ENCODE measurements around the gene WDR38. TPM values are rescaled to one million over a fixed set of nuclear protein-coding genes. Genes with fewer than 3 reads are reported as not detected.

Gene WDR38
- total RNA-seq, 1 experiment from 2014 or later = not detected

DNA sequence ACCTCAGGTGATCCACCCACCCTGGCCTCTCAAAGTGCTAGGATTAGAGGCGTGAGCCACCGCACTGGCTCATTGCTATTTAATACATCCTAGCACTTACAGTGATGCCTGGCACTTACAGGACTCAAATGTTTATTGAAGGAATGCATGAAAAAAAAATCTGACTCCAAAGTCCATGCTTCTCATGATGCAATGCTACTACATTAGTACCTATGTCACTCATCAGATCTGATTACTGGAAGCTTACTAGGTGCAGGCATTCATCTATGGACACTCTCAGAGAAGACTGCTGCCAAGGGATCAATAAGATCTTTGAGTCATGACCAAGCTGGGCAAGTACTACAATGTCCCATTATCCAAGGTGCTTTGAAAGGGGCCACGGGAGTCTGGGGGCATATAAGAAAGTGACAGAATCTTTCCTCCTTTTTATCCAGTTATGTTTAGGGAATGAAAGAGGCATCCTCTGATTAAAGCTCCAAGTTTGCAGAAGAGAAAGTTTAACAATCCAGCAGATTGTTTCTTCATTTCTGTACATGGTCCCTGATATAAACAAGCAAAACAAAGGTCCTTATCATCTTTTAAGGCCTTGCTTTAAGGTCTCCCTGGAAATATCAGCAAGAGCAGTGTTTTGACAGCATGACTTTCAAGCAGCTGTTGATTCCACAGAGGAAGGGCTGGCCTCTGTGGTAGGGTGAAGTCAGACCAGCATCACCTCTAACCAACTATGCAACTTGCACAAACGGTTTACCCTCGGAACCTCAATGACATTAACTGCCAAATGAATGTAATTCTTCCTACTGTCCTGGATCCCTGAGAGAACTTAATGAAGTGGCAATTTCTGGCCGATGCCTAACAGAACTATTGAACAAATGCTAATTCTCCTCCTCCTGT is 44.6 kb downstream of the WDR38 start:
- TF ChIP-seq, protein P1, sequence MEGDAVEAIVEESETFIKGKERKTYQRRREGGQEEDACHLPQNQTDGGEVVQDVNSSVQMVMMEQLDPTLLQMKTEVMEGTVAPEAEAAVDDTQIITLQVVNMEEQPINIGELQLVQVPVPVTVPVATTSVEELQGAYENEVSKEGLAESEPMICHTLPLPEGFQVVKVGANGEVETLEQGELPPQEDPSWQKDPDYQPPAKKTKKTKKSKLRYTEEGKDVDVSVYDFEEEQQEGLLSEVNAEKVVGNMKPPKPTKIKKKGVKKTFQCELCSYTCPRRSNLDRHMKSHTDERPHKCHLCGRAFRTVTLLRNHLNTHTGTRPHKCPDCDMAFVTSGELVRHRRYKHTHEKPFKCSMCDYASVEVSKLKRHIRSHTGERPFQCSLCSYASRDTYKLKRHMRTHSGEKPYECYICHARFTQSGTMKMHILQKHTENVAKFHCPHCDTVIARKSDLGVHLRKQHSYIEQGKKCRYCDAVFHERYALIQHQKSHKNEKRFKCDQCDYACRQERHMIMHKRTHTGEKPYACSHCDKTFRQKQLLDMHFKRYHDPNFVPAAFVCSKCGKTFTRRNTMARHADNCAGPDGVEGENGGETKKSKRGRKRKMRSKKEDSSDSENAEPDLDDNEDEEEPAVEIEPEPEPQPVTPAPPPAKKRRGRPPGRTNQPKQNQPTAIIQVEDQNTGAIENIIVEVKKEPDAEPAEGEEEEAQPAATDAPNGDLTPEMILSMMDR (IDR thresholded peaks at IDR 0.05; ENCODE audit: insufficient read depth in 1 of 2, low read depth in 1 of 2, low read length in 1 of 2, severe bottlenecking in 1 of 2, unreplicated experiment in 1 of 2) = no peak
- H3K4me1 Mint-ChIP-seq (ENCODE audit: low read depth, unreplicated experiment) = no peaks in the 10 kb centered on the region
- CTCF ChIA-PET = interaction anchor here (0.8 to 1.2 kb wide), 3 partner anchors 45 to 393 kb away, joined by 3 to 4 read pairs (median 3); partner anchors contain the start of genes NR6A1 and WDR38
- no peaks in the 10 kb centered on the region for H3K9me3 Mint-ChIP-seq (ENCODE audit: unreplicated experiment)
- H3K27me3 ChIP-seq (replicated peaks; ENCODE audit: control insufficient read depth, insufficient read depth, low read length) = no peaks in the 10 kb centered on the region
- no peak overlapping the region for H3K4me3 ChIP-seq (ENCODE audit: low read depth, low read length)
- no TSS peak for BruUV-seq (replicated peaks)
- DNase-seq = peak; percentile 50 to 55
- peak overlapping the region; percentile 16 for H3K27ac Mint-ChIP-seq (ENCODE audit: unreplicated experiment)
- no peaks in the 10 kb centered on the region for H3K9me3 ChIP-seq
- intact Hi-C loops (cut with micrococcal nuclease; ENCODE audit: unreplicated experiment) = no loop called here
- POLR2A ChIA-PET = interaction anchor here (1.2 kb wide), 1 partner anchor 11 kb away, joined by 3 read pairs; no protein-coding TSS in a partner anchor
- peaks cover 26% of the 10 kb centered on the region for H3K36me3 Mint-ChIP-seq (ENCODE audit: insufficient read depth, unreplicated experiment)
- no peaks in the 10 kb centered on the region for H3K36me3 ChIP-seq (ENCODE audit: control insufficient read depth, insufficient read depth, low read length)
- H3K4me3 Mint-ChIP-seq (ENCODE audit: unreplicated experiment) = no peak overlapping the region
- peaks cover 16% of the 10 kb centered on the region for H3K4me1 ChIP-seq
- H3K27me3 Mint-ChIP-seq (ENCODE audit: insufficient read depth, unreplicated experiment) = no peaks in the 10 kb centered on the region

DNA sequence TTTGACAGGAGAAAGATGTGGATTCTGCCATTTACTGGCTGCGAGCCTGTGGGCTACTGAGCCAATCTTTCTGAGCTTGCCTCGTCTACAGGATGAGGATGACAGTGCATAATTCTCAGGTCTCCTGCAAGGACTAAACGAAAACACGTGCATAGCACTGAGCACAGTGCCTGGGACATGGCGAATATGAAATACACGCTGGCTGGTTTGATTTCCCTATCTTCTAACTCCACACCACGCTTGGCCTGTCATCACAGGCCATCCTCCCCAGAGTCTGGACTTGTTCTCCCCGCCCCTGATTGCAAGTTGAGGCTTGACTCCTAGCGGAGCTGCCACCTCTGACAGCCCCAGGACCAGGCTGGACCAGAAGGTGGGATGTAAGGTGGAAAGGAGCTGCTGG is 46.6 kb downstream of the WDR38 start:
- Histone ChIP-seq H3K36me3 (ENCODE audit: control insufficient read depth, insufficient read depth, low read length) (no peaks in the 10 kb centered on the region), H3K4me3 (ENCODE audit: low read depth, low read length) (no peak overlapping the region), H3K4me1 (peaks cover 16% of the 10 kb centered on the region), H3K27me3 (replicated peaks; ENCODE audit: control insufficient read depth, insufficient read depth, low read length) (no peaks in the 10 kb centered on the region), H3K9me3 (no peaks in the 10 kb centered on the region)
- no peaks in the 10 kb centered on the region for H3K4me1 Mint-ChIP-seq (ENCODE audit: low read depth, unreplicated experiment)
- H3K9me3 Mint-ChIP-seq (ENCODE audit: unreplicated experiment) = no peaks in the 10 kb centered on the region
- DNase-seq = no peak
- intact Hi-C loops (cut with micrococcal nuclease; ENCODE audit: unreplicated experiment) = no loop called here
- ChIA-PET CTCF (no interaction called here), POLR2A (no interaction called here)
- TF ChIP-seq, protein P1 (IDR thresholded peaks at IDR 0.05; ENCODE audit: insufficient read depth in 1 of 2, low read depth in 1 of 2, low read length in 1 of 2, severe bottlenecking in 1 of 2, unreplicated experiment in 1 of 2) = no peak
- H3K4me3 Mint-ChIP-seq (ENCODE audit: unreplicated experiment) = no peak overlapping the region
- H3K27me3 Mint-ChIP-seq (ENCODE audit: insufficient read depth, unreplicated experiment) = no peaks in the 10 kb centered on the region
- H3K36me3 Mint-ChIP-seq (ENCODE audit: insufficient read depth, unreplicated experiment) = peaks cover 25% of the 10 kb centered on the region
- BruUV-seq (replicated peaks) = no TSS peak
- H3K27ac Mint-ChIP-seq (ENCODE audit: unreplicated experiment) = peak overlapping the region; percentile 82

DNA sequence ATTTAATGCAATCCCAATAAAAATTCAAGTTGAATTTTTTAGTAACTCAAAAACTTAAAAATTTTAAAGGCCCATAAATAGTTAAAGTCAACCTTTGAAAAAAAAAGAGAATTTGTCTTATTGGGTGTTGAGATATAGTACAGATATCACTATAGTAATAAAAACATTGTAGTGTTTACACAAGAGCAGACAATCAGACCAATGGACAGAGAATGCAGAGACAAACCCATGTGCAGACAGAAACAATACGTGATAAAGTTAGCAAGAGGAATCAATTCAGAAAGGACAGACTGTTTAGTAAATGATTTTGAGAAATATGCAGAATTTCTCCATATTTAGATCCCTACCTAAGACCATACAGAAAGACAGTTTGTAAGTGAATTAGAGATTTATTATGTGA is 53.7 kb downstream of the WDR38 start:
- TF ChIP-seq, protein P1 (IDR thresholded peaks at IDR 0.05; ENCODE audit: insufficient read depth in 1 of 2, low read depth in 1 of 2, low read length in 1 of 2, severe bottlenecking in 1 of 2, unreplicated experiment in 1 of 2) = no peak
- Histone ChIP-seq H3K9me3 (no peaks in the 10 kb centered on the region), H3K4me3 (ENCODE audit: low read depth, low read length) (no peak overlapping the region), H3K4me1 (no peaks in the 10 kb centered on the region), H3K27me3 (replicated peaks; ENCODE audit: control insufficient read depth, insufficient read depth, low read length) (no peaks in the 10 kb centered on the region), H3K36me3 (ENCODE audit: control insufficient read depth, insufficient read depth, low read length) (no peaks in the 10 kb centered on the region; the same call in none of the 2 replicates)
- Mint-ChIP-seq H3K9me3 (ENCODE audit: unreplicated experiment) (no peaks in the 10 kb centered on the region), H3K27me3 (ENCODE audit: insufficient read depth, unreplicated experiment) (no peaks in the 10 kb centered on the region), H3K4me3 (ENCODE audit: unreplicated experiment) (no peak overlapping the region), H3K4me1 (ENCODE audit: low read depth, unreplicated experiment) (peaks cover 11% of the 10 kb centered on the region), H3K27ac (ENCODE audit: unreplicated experiment) (no peak overlapping the region), H3K36me3 (ENCODE audit: insufficient read depth, unreplicated experiment) (peaks cover 19% of the 10 kb centered on the region)
- no peak for DNase-seq
- intact Hi-C loops (cut with micrococcal nuclease; ENCODE audit: unreplicated experiment) = no loop called here
- ChIA-PET POLR2A (no interaction called here), CTCF (no interaction called here)
- no TSS peak for BruUV-seq (replicated peaks)

Other genes starting within 250 kb of the WDR38 start
- 30.6 and 33.6 TPM in 2 replicates for gene NR6A1, start 82.1 kb upstream of the WDR38 start, total RNA-seq (2022)
- 1.1 and 1.2 TPM in 2 replicates for gene OLFML2A, start 76.3 kb upstream of the WDR38 start, total RNA-seq (2022)
- gene RPL35, start 8.5 kb downstream of the WDR38 start, total RNA-seq (2022) = 1,528 and 1,598 TPM in 2 replicates
- 59.0 and 60.1 TPM in 2 replicates for gene ARPC5L, start 8.7 kb downstream of the WDR38 start, total RNA-seq (2022)
- gene GOLGA1, start 87.6 kb downstream of the WDR38 start, total RNA-seq (2022) = 18.7 and 18.9 TPM in 2 replicates

Measured in Caco-2 (cell line).